HepG2 (cell line): ENCODE data around the gene CTNNA2. TPM values are rescaled to one million over a fixed set of nuclear protein-coding genes. Genes with fewer than 3 reads are reported as not detected.

Source experiments
- ATAC-seq: fragments of 200-7000 bp; cut with Tn5 transposase; 3 replicates; pipeline ENCODE4 v1.9.1; 2020; ENCODE audit warnings: mild to moderate bottlenecking, moderate library complexity
- BruUV-seq: library from RNA; stranded (reverse); fragments of 400-500 nt; replicated peaks from 2 replicates; lab custom pipeline; 2021; lab: Mats Ljungman, UMichigan
- CTCF ChIA-PET: fragments of 300-600 bp; formaldehyde crosslinking; extraction: SDS; loops from one replicate; lab custom pipeline; 2021; ENCODE audit warnings: low total read pairs, inconsistent platforms, low intra/inter-chr PET ratio; lab: Yijun Ruan, JAX
- POLR2A ChIA-PET: fragments of 350-600 bp; sonication (Branson Sonifier 250); formaldehyde crosslinking; loops from one replicate; lab custom pipeline; 2020; ENCODE audit warnings: antibody characterized with exemption, inconsistent platforms; lab: Yijun Ruan, JAX
- DNase-seq: peaks from one replicate; pipeline ENCODE4 v3.0.0-alpha.2; 2015; ENCODE audit warnings: low spot score
- FAIRE-seq: peaks from 3 replicates; lab custom pipeline; 2011; peaks lifted over from hg19 to GRCh38; lab: Jason Lieb, UNC
- H2AFZ ChIP-seq: one replicate; pipeline ENCODE4 v1.6.1; 2011; ENCODE audit warnings: low read length, inconsistent platforms
- H3K27ac ChIP-seq: fragments of 300-600 bp; 3 replicates; pipeline ENCODE4 v1.8.0; 2011; ENCODE audit warnings: mixed run types, mild to moderate bottlenecking, mixed read lengths, low read length, inconsistent platforms; ENCODE audit not compliant: insufficient read depth; ENCODE audit errors: extremely low read length
- H3K27me3 ChIP-seq, 2 experiments: fragments of 200-600 bp in 1 of 2; 2 replicates in 1 of 2; 3 replicates in 1 of 2; pipeline versions ENCODE4 v1.6.0 to v1.8.0; 2011; ENCODE audit warnings: low read length in 2 of 2, mild to moderate bottlenecking in 2 of 2, moderate library complexity in 2 of 2, inconsistent platforms in 1 of 2; ENCODE audit not compliant: insufficient read depth in 2 of 2, control insufficient read depth in 1 of 2
- H3K36me3 ChIP-seq, 2 experiments: fragments of 200-600 bp in 1 of 2; replicated peaks in 1 of 2; 2 replicates in 1 of 2; 3 replicates in 1 of 2; pipeline versions ENCODE4 v1.5.1 to v1.8.0; 2011; ENCODE audit warnings: low read length in 2 of 2, inconsistent platforms in 1 of 2; ENCODE audit not compliant: insufficient read depth in 2 of 2, control insufficient read depth in 1 of 2
- H3K4me1 ChIP-seq: 2 replicates; pipeline ENCODE4 v1.5.1; 2012; ENCODE audit warnings: low read length, inconsistent platforms; ENCODE audit not compliant: insufficient read depth
- H3K4me2 ChIP-seq: 2 replicates; pipeline ENCODE4 v1.6.0; 2011; ENCODE audit warnings: low read depth, low read length, inconsistent platforms
- H3K4me3 ChIP-seq, 3 experiments: fragments of 200-600 bp in 1 of 3; sonication (generic), shearing (Covaris generic) in 1 of 3; replicated peaks in 1 of 3; 2 replicates each; pipeline ENCODE4 v1.5.1; 2011 to 2016; ENCODE audit warnings: low read length in 3 of 3, inconsistent platforms in 2 of 3, low read depth in 2 of 3, mild to moderate bottlenecking in 2 of 3, control low read depth in 1 of 3, mixed read lengths in 1 of 3; ENCODE audit not compliant: insufficient read depth in 1 of 3
- H3K79me2 ChIP-seq: one replicate; pipeline ENCODE4 v1.6.1; 2011; ENCODE audit warnings: low read length, inconsistent platforms; ENCODE audit not compliant: insufficient read depth
- H3K9ac ChIP-seq: 2 replicates; pipeline ENCODE4 v1.6.0; 2011; ENCODE audit warnings: mild to moderate bottlenecking, low read depth, low read length, inconsistent platforms; ENCODE audit not compliant: insufficient read depth
- H3K9me3 ChIP-seq: 2 replicates; pipeline ENCODE4 v1.5.1; 2012; ENCODE audit warnings: mild to moderate bottlenecking, low read length
- H4K20me1 ChIP-seq: 2 replicates; pipeline ENCODE4 v1.6.0; 2011; ENCODE audit warnings: inconsistent platforms, mild to moderate bottlenecking, low read length, moderate library complexity; ENCODE audit not compliant: insufficient read depth
- ATF4 ChIP-seq, 2 experiments: fragments of 450-650 bp in 1 of 2; sonication (generic) in 1 of 2; formaldehyde crosslinking; IDR thresholded peaks; 2 replicates each; pipeline versions ENCODE4 v1.5.0 to v1.8.0; 2020 to 2022; ENCODE audit warnings: mild to moderate bottlenecking in 1 of 2, missing genetic modification reagents in 1 of 2
- BORCS8-MEF2B ChIP-seq: sonication (generic); formaldehyde crosslinking; IDR thresholded peaks from 2 replicates; pipeline ENCODE4 v1.8.0; 2022; ENCODE audit warnings: mild to moderate bottlenecking, missing genetic modification reagents
- ELF3 ChIP-seq: IDR thresholded peaks from 2 replicates; pipeline ENCODE4 v1.6.1; 2016; ENCODE audit warnings: missing genetic modification reagents, missing compliant biosample characterization
- HCFC1 ChIP-seq: fragments of 150-350 bp; IDR thresholded peaks from 2 replicates; pipeline ENCODE4 v1.6.1; 2014; ENCODE audit warnings: low read depth, low read length
- HOXA5 ChIP-seq: sonication (generic); formaldehyde crosslinking; IDR thresholded peaks from 2 replicates; pipeline ENCODE4 v1.4.0; 2020; ENCODE audit warnings: missing genetic modification reagents
- KDM3A ChIP-seq: IDR thresholded peaks from 2 replicates; pipeline ENCODE4 v1.6.1; 2018; ENCODE audit warnings: low read depth, missing compliant biosample characterization
- ZNF3 ChIP-seq: IDR thresholded peaks from 2 replicates; pipeline ENCODE4 v1.7.0; 2017; ENCODE audit warnings: inconsistent platforms
- ZNF414 ChIP-seq: sonication (generic); formaldehyde crosslinking; IDR thresholded peaks from 2 replicates; pipeline ENCODE4 v1.5.0; 2020; ENCODE audit warnings: missing genetic modification reagents
- ZNF597 ChIP-seq: sonication (generic); formaldehyde crosslinking; IDR thresholded peaks from 2 replicates; pipeline ENCODE4 v1.5.0; 2020; ENCODE audit warnings: missing genetic modification reagents
- WGBS: methylation state at CpG from one replicate; pipeline ENCODE4 v1.1.6; 2017; ENCODE audit warnings: low lambda C conversion rate; 5-methylcytosine and 5-hydroxymethylcytosine counted together
- in situ Hi-C: cut with HindIII; loops from 2 replicates; pipeline ENCODE4 v1.10.0; 2017; ENCODE audit warnings: low pct_unique_long_range_greater_than_20kb; ENCODE audit not compliant: extremely low pct_ligation_motif_present
- intact Hi-C: fragments of 100-400 bp; cut with micrococcal nuclease; formaldehyde crosslinking; loops from one replicate; pipeline ENCODE4 v1.10.0; 2022; ENCODE audit not compliant: unreplicated experiment
- polyA plus RNA-seq, 8 experiments: library from polyadenylated mRNA; depleted of rRNA in 3 of 8; stranded (reverse) in 7 of 8; unstranded in 1 of 8; fragments of >200 nt; fragmentation: Illumina TruSeq in 4 of 8; extraction: Trizol in 4 of 8; gene quantifications; 2 replicates each; pipeline versions ENCODE4 v1.2.1 to v1.2.3, GENCODE V29; 2011 to 2016; ENCODE audit warnings: low read depth in 4 of 8, missing spikeins in 1 of 8, mixed read lengths in 1 of 8; ENCODE audit not compliant: insufficient read depth in 1 of 8
- total RNA-seq, 5 experiments: library from RNA; depleted of rRNA; stranded (reverse); fragments of >200 nt; fragmentation: Illumina TruSeq; extraction: Trizol; gene quantifications; 2 replicates each; pipeline ENCODE4 v1.2.3, GENCODE V29; 2016; ENCODE audit warnings: low read depth in 1 of 5

CTNNA2 gene
- total and polyA plus RNA-seq, 2 of the 13 experiments (the other 11 are each of a cell fraction or from before 2014, with no cell fraction given) = not detected

GRCh38 chr2:79872656-79873055 lies 359.8 kb downstream of the CTNNA2 start:
- ATAC-seq (no peak), FAIRE-seq (no peak)
- H3K4me3 ChIP-seq = no peak overlapping the region
- no peak overlapping the region for H3K4me2 ChIP-seq
- BruUV-seq = no TSS peak
- CTCF ChIA-PET = no interaction called here
- intact Hi-C loops = no loop called here
- in situ Hi-C loops = no loop called here
- POLR2A ChIA-PET = no interaction called here
- 3% methylated on average over 2 of the region's 2 CpGs for WGBS
- H3K9me3 ChIP-seq = no peaks in the 10 kb centered on the region
- no peaks in the 10 kb centered on the region for H3K36me3 ChIP-seq
- TF ChIP-seq ZNF3 (CRISPR knock-in tag) (no peak), HOXA5 (no peak), ZNF597 (CRISPR knock-in tag) (no peak), ZNF414 (no peak), HCFC1 (no peak), KDM3A (CRISPR knock-in tag) (no peak), ATF4 (CRISPR knock-in tag; IDR thresholded peaks at IDR 0.05) (no peak), ELF3 (CRISPR knock-in tag) (no peak), BORCS8-MEF2B (CRISPR knock-in tag) (no peak)
- TF ChIP-seq, all 625 proteins: peak for 0
- Histone ChIP-seq H3K27ac (no peak overlapping the region), H3K4me1 (no peaks in the 10 kb centered on the region), H3K9ac (no peak overlapping the region), H3K79me2 (no peaks in the 10 kb centered on the region), H3K27me3 (no peaks in the 10 kb centered on the region), H2AFZ (no peak overlapping the region), H4K20me1 (no peaks in the 10 kb centered on the region)
- no peak for DNase-seq
